GM12878 (cell line): ENCODE measurements around the gene FKBP7. TPM values are rescaled to one million over a fixed set of nuclear protein-coding genes. Genes with fewer than 3 reads are reported as not detected.
A peak's percentile ranks its signal among the peaks of the same experiment; 100 is the strongest.

Source experiments
- ATAC-seq: fragments of 200-7000 bp; cut with Tn5 transposase; 3 replicates; pipeline ENCODE4 v1.9.1; 2020; ENCODE audit warnings: mild to moderate bottlenecking, moderate library complexity
- BruUV-seq: library from RNA; stranded (reverse); fragments of 400-500 nt; replicated peaks from 2 replicates; lab custom pipeline; 2021; lab: Mats Ljungman, UMichigan
- CTCF ChIA-PET: fragments of 300-600 bp; sonication (Branson Sonifier 250); formaldehyde crosslinking; extraction: SDS; loops from one replicate; lab custom pipeline; 2021; ENCODE audit warnings: inconsistent platforms; lab: Yijun Ruan, JAX
- POLR2A ChIA-PET: fragments of 350-600 bp; formaldehyde crosslinking; extraction: SDS; loops from one replicate; lab custom pipeline; 2021; ENCODE audit warnings: inconsistent platforms; lab: Charles Lee
- RAD21 ChIA-PET: fragments of 300-600 bp; sonication (Branson Sonifier 250); formaldehyde crosslinking; loops from one replicate; lab custom pipeline; 2023; ENCODE audit warnings: antibody characterized with exemption; ENCODE audit not compliant: unreplicated experiment; lab: Charles Lee
- SMC1A ChIA-PET: fragments of 300-600 bp; sonication (Branson Sonifier 250); formaldehyde crosslinking; loops from one replicate; lab custom pipeline; 2023; ENCODE audit not compliant: unreplicated experiment, uncharacterized antibody; lab: Charles Lee
- DNase-seq: peaks from one replicate; pipeline ENCODE4 v3.0.0-alpha.2; 2011; ENCODE audit warnings: low read depth, low spot score
- FAIRE-seq: peaks from 3 replicates; lab custom pipeline; 2011; peaks lifted over from hg19 to GRCh38; lab: Jason Lieb, UNC
- H2AFZ ChIP-seq: 2 replicates; pipeline ENCODE4 v1.6.0; 2011; ENCODE audit warnings: low read depth, low read length, control low read depth; ENCODE audit not compliant: control insufficient read depth
- H3K27ac ChIP-seq: 2 replicates; pipeline ENCODE4 v1.5.1; 2011; ENCODE audit warnings: control low read depth; ENCODE audit not compliant: control insufficient read depth, insufficient read depth
- H3K27me3 ChIP-seq, 2 experiments: replicated peaks in 1 of 2; 2 replicates each; pipeline versions ENCODE4 v1.6.0 to v1.6.1; 2011; ENCODE audit warnings: low read length in 1 of 2; ENCODE audit not compliant: control insufficient read depth in 2 of 2, insufficient read depth in 2 of 2
- H3K36me3 ChIP-seq, 2 experiments: 2 replicates each; pipeline ENCODE4 v1.5.1; 2011; ENCODE audit warnings: low read length in 1 of 2; ENCODE audit not compliant: control insufficient read depth in 2 of 2, insufficient read depth in 2 of 2
- H3K4me1 ChIP-seq: 2 replicates; pipeline ENCODE4 v1.6.1; 2011; ENCODE audit warnings: mild to moderate bottlenecking, low read length, moderate library complexity, mixed read lengths; ENCODE audit not compliant: control insufficient read depth, insufficient read depth
- H3K4me2 ChIP-seq: 2 replicates; pipeline ENCODE4 v1.6.0; 2011; ENCODE audit warnings: control low read depth; ENCODE audit not compliant: control insufficient read depth, insufficient read depth
- H3K4me3 ChIP-seq: fragments of 200-600 bp; sonication (generic); 2 replicates; pipeline ENCODE4 v1.5.1; 2016
- H3K79me2 ChIP-seq: 2 replicates; pipeline ENCODE4 v1.6.0; 2011; ENCODE audit warnings: low read length; ENCODE audit not compliant: control insufficient read depth, insufficient read depth
- H3K9ac ChIP-seq: 2 replicates; pipeline ENCODE4 v1.8.0; 2011; ENCODE audit warnings: low read length, control low read depth, mixed read lengths; ENCODE audit not compliant: control insufficient read depth, insufficient read depth
- H3K9me3 ChIP-seq: replicated peaks from 3 replicates; pipeline ENCODE4 v1.5.1; 2011; ENCODE audit warnings: mild to moderate bottlenecking, low read length; ENCODE audit not compliant: control insufficient read depth, insufficient read depth
- H4K20me1 ChIP-seq: 2 replicates; pipeline ENCODE4 v1.6.0; 2011; ENCODE audit not compliant: control insufficient read depth, insufficient read depth
- CHD1 ChIP-seq: IDR thresholded peaks from 2 replicates; pipeline ENCODE4 v1.6.1; 2012; ENCODE audit warnings: low read depth, low read length, improper control_type of control experiment
- CREB1 ChIP-seq: IDR thresholded peaks from 2 replicates; pipeline ENCODE4 v1.6.1; 2012; ENCODE audit warnings: low read depth, mild to moderate bottlenecking, inconsistent platforms
- CREM ChIP-seq: IDR thresholded peaks from 2 replicates; pipeline ENCODE4 v1.6.1; 2014; ENCODE audit warnings: antibody characterized with exemption, low read depth
- GABPA ChIP-seq: IDR thresholded peaks from 2 replicates; pipeline ENCODE4 v1.6.1; 2014; ENCODE audit warnings: antibody characterized with exemption, low read depth, mild to moderate bottlenecking, inconsistent platforms
- HDAC6 ChIP-seq: fragments of 200-600 bp; sonication (generic); IDR thresholded peaks from one replicate; pipeline ENCODE4 v1.8.0; 2017; ENCODE audit warnings: antibody characterized with exemption; ENCODE audit not compliant: unreplicated experiment
- IKZF1 ChIP-seq: fragments of 450-650 bp; conservative IDR thresholded peaks from 2 replicates; pipeline ENCODE4 v1.6.1; 2017; ENCODE audit warnings: antibody characterized with exemption, mild to moderate bottlenecking
- KDM1A ChIP-seq: fragments of 200-600 bp; sonication (generic); IDR thresholded peaks from 2 replicates; pipeline ENCODE4 v1.6.1; 2016; ENCODE audit warnings: borderline replicate concordance
- KLF5 ChIP-seq: fragments of 450-650 bp; IDR thresholded peaks from 2 replicates; pipeline ENCODE4 v1.6.1; 2014; ENCODE audit warnings: mild to moderate bottlenecking; ENCODE audit not compliant: partially characterized antibody
- MXI1 ChIP-seq: fragments of 150-350 bp; IDR thresholded peaks from 2 replicates; pipeline ENCODE4 v1.6.1; 2011; ENCODE audit warnings: low read depth, mild to moderate bottlenecking, inconsistent platforms, low read length, improper control_type of control experiment
- POLR2A ChIP-seq: IDR thresholded peaks from 2 replicates; pipeline ENCODE4 v1.6.1; 2011; ENCODE audit warnings: low read depth, mild to moderate bottlenecking, low read length
- POLR2AphosphoS5 ChIP-seq: IDR thresholded peaks from 2 replicates; pipeline ENCODE4 v1.6.1; 2011; ENCODE audit warnings: mild to moderate bottlenecking, low read length, inconsistent platforms
- POU2F2 ChIP-seq: IDR thresholded peaks from 3 replicates; pipeline ENCODE4 v1.6.1; 2011; ENCODE audit warnings: low read depth, mild to moderate bottlenecking, low read length, borderline replicate concordance
- RUNX3 ChIP-seq: IDR thresholded peaks from 2 replicates; pipeline ENCODE4 v1.6.1; 2012; ENCODE audit warnings: low read length, inconsistent platforms
- SPI1 ChIP-seq: IDR thresholded peaks from 2 replicates; pipeline ENCODE4 v1.6.1; 2011; ENCODE audit warnings: low read depth, mild to moderate bottlenecking, low read length, moderate library complexity, borderline replicate concordance; ENCODE audit not compliant: insufficient read depth
- STAT3 ChIP-seq: IDR thresholded peaks from 2 replicates; pipeline ENCODE4 v1.6.1; 2011; ENCODE audit warnings: low read depth, low read length, improper control_type of control experiment
- ZNF207 ChIP-seq: fragments of 450-650 bp; IDR thresholded peaks from 2 replicates; pipeline ENCODE4 v1.6.1; 2014; ENCODE audit warnings: antibody characterized with exemption, mild to moderate bottlenecking, borderline replicate concordance
- ZNF622 ChIP-seq: fragments of 450-650 bp; IDR thresholded peaks from 2 replicates; pipeline ENCODE4 v1.6.1; 2017; ENCODE audit warnings: mild to moderate bottlenecking, inconsistent platforms
- WGBS: methylation state at CpG from one replicate; pipeline ENCODE4 v1.1.6; 2016; ENCODE audit warnings: low lambda C conversion rate; ENCODE audit not compliant: insufficient replicate concordance, insufficient coverage; ENCODE audit errors: missing lambda C conversion rate; 5-methylcytosine and 5-hydroxymethylcytosine counted together
- in situ Hi-C: fragments of 300-500 bp; cut with MboI; formaldehyde crosslinking; loops from 9 replicates; pipeline ENCODE4 v1.14.3; 2018; ENCODE audit warnings: mixed read lengths
- intact Hi-C: fragments of 100-400 bp; cut with micrococcal nuclease; formaldehyde crosslinking; loops from one replicate; pipeline ENCODE4 v1.14.2; 2022; ENCODE audit not compliant: unreplicated experiment
- polyA plus RNA-seq, 11 experiments: library from polyadenylated mRNA; depleted of rRNA in 4 of 11; unstranded in 6 of 11; stranded (reverse) in 5 of 11; fragments of >200 nt; fragmentation: Nextera tagmentation in 4 of 11; fragmentation: Illumina TruSeq in 1 of 11; extraction: Ambion mirVana in 4 of 11; extraction: Trizol in 1 of 11; gene quantifications; 1 replicate in 1 of 11; 2 replicates in 10 of 11; pipeline versions ENCODE4 v1.2.1 to v1.2.3, GENCODE V29; 2011 to 2016; ENCODE audit warnings: inconsistent platforms in 2 of 11, missing spikeins in 2 of 11, low read depth in 1 of 11
- total RNA-seq, 4 experiments: library from RNA; depleted of rRNA in 3 of 4; stranded (reverse); fragments of >200 nt in 3 of 4; fragmentation: Illumina TruSeq in 1 of 4; extraction: Trizol in 1 of 4; gene quantifications; 2 replicates each; pipeline versions ENCODE4 v1.2.1 to v1.2.3, GENCODE V29; 2013 to 2021
- TF ChIP-seq, protein P1 (sequence below): fragments of 450-650 bp; conservative IDR thresholded peaks from 2 replicates; pipeline ENCODE4 v1.6.1; 2017; ENCODE audit warnings: mild to moderate bottlenecking, moderate library complexity
- TF ChIP-seq, protein P2 (sequence below): IDR thresholded peaks from 2 replicates; pipeline ENCODE4 v1.6.1; 2012; ENCODE audit warnings: low read depth, low read length, improper control_type of control experiment

FKBP7 gene
- total and polyA plus RNA-seq, 10 of the 15 experiments (the other 5 are each of a cell fraction or from before 2014, with no cell fraction given), result 5.6 to 16.7 (median 12.5) TPM

DNA sequence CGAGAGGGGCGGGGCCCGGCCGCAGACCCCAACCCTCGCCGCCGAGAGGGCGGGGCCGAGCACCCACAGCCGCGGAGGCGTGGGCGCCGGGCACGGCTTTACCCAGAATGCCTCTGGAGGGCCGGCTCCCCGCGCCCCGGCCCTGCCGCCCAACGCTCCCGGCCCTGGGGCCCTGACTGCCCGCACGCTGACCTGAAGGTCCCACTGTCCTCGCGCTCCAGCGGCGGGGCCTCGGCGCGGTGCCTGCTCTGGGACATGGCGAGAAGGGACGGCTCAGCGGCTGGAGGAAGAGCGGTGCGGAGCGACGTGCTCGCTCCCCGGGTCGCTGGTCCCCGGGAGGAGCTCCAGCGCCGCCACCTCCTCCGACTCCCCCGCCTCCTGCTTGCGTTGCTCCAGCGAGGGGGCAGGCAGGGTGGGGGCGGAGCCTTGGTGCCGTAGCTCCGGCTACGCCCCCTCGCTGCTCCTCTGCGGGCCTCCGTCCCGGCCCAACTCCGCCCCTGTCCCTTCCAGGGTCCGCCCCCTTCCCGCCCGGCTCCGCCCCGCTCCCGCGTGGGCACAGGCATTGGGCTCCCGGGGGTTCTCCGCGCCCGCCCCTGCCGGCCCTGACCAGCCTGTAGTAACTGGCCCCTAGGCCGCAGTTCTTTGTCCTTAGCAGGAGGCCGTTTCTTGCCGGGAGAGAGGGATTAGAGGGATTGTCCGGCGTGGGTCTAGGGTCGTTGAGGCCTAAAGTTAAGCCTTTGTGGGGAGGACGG lies 27.4 kb downstream of the FKBP7 start, which contains the start of the genes PJVK and PRKRA:
Gene PJVK (plus strand): TSS at position 605 of the 752 bp plus-strand sequence. CDS start 2,032 bp downstream, outside the sequence.
Gene PRKRA (minus strand): TSS at position 402 of the 752 bp plus-strand sequence. CDS start 145 bp downstream, at position 257.
- ATAC-seq (peak; percentile 91), DNase-seq (peak; percentile 81), FAIRE-seq (peak; percentile 57)
- in situ Hi-C loops (no loop called here), intact Hi-C loops (loop anchor here (1.0 kb wide), 2 partner anchors 27 to 37 kb away; partner anchors contain the start of gene FKBP7)
- WGBS, result under 1% methylated on average over 72 of the region's 76 CpGs
- no peaks in the 10 kb centered on the region for H4K20me1 ChIP-seq
- H3K9me3 ChIP-seq, result no peaks in the 10 kb centered on the region
- SMC1A ChIA-PET, result interaction anchor here (0.9 to 4.7 kb wide), 7 partner anchors 13 to 77 kb away, joined by 3 to 24 read pairs (median 7); no protein-coding TSS in a partner anchor
- H3K79me2 ChIP-seq, result peaks cover 28% of the 10 kb centered on the region
- POLR2A ChIA-PET, result interaction anchor here (0.9 to 3.2 kb wide), 9 partner anchors 8 to 77 kb away, joined by 3 to 21 read pairs (median 4); no protein-coding TSS in a partner anchor
- peaks cover 9% of the 10 kb centered on the region for H3K4me1 ChIP-seq
- peak within 1 kb of the TSS; percentile 95 for H2AFZ ChIP-seq
- peak within 1 kb of the TSS; percentile 97 for H3K4me2 ChIP-seq
- peak within 1 kb of the TSS; percentile 94 for H3K27ac ChIP-seq
- no TSS peak for BruUV-seq
- peak within 1 kb of the TSS; percentile 99 for H3K9ac ChIP-seq
- CTCF ChIA-PET, result interaction anchor here (0.7 to 5.5 kb wide), 8 partner anchors 10 to 571 kb away, joined by 3 to 41 read pairs (median 4); no protein-coding TSS in a partner anchor
- peaks cover 0 to 14% of the 10 kb centered on the region in 2 experiments; a peak in 2 of 4 replicates for H3K36me3 ChIP-seq
- H3K27me3 ChIP-seq, result no peaks in the 10 kb centered on the region
- RAD21 ChIA-PET, result interaction anchor here (0.8 to 3.5 kb wide), 7 partner anchors 18 to 76 kb away, joined by 3 to 26 read pairs (median 6); no protein-coding TSS in a partner anchor
- peak within 1 kb of the TSS; percentile 94 for H3K4me3 ChIP-seq
- TF ChIP-seq IKZF1 (peak; percentile 75), KLF5 (peak; percentile 58), CREB1 (peak; percentile 70; the same call in 1 of the 2 replicates), KDM1A (no peak), HDAC6 (no peak), GABPA (no peak), POLR2AphosphoS5 (peak; percentile 86; the same call in 1 of the 2 replicates), STAT3 (no peak), CREM (peak; percentile 47; the same call in 1 of the 2 replicates), POLR2A (peak; percentile 95), RUNX3 (peak; percentile 37; the same call in 1 of the 2 replicates), SPI1 (no peak), MXI1 (no peak; the same call in none of the 2 replicates), POU2F2 (peak; percentile 40; the same call in 1 of the 3 replicates), ZNF207 (peak; percentile 73; the same call in 1 of the 2 replicates), ZNF622 (no peak), CHD1 (0 out of 2 replicates have a peak, but pooled peaks have one; percentile 37)
- TF ChIP-seq, protein P1, sequence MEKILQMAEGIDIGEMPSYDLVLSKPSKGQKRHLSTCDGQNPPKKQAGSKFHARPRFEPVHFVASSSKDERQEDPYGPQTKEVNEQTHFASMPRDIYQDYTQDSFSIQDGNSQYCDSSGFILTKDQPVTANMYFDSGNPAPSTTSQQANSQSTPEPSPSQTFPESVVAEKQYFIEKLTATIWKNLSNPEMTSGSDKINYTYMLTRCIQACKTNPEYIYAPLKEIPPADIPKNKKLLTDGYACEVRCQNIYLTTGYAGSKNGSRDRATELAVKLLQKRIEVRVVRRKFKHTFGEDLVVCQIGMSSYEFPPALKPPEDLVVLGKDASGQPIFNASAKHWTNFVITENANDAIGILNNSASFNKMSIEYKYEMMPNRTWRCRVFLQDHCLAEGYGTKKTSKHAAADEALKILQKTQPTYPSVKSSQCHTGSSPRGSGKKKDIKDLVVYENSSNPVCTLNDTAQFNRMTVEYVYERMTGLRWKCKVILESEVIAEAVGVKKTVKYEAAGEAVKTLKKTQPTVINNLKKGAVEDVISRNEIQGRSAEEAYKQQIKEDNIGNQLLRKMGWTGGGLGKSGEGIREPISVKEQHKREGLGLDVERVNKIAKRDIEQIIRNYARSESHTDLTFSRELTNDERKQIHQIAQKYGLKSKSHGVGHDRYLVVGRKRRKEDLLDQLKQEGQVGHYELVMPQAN, result peak; percentile 88
- TF ChIP-seq, protein P2, sequence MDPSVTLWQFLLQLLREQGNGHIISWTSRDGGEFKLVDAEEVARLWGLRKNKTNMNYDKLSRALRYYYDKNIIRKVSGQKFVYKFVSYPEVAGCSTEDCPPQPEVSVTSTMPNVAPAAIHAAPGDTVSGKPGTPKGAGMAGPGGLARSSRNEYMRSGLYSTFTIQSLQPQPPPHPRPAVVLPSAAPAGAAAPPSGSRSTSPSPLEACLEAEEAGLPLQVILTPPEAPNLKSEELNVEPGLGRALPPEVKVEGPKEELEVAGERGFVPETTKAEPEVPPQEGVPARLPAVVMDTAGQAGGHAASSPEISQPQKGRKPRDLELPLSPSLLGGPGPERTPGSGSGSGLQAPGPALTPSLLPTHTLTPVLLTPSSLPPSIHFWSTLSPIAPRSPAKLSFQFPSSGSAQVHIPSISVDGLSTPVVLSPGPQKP, result no peak
